Caco-2 (cell line): ENCODE results near the gene GATAD2B. TPM values are rescaled to one million over a fixed set of nuclear protein-coding genes. Genes with fewer than 3 reads are reported as not detected.
A peak's percentile ranks its signal among the peaks of the same experiment; 100 is the strongest.

Source experiments
- BruUV-seq: library from RNA; stranded (reverse); fragments of 400-500 nt; replicated peaks from 2 replicates; lab custom pipeline; 2021; lab: Mats Ljungman, UMichigan
- CTCF ChIA-PET: fragments of 300-600 bp; sonication (Branson Sonifier 250); formaldehyde crosslinking; loops from one replicate; lab custom pipeline; 2022; ENCODE audit warnings: antibody characterized with exemption; lab: Charles Lee
- POLR2A ChIA-PET: fragments of 300-600 bp; sonication (Branson Sonifier 250); formaldehyde crosslinking; loops from one replicate; lab custom pipeline; 2022; ENCODE audit warnings: antibody characterized with exemption; lab: Charles Lee
- DNase-seq, 2 experiments: peaks; one replicate each; pipeline versions ENCODE4 v3.0.0 to v3.0.0-alpha.2; 2020 to 2022
- H3K27me3 ChIP-seq: replicated peaks from 2 replicates; pipeline ENCODE4 v1.6.0; 2011; ENCODE audit warnings: low read length; ENCODE audit not compliant: control insufficient read depth, insufficient read depth
- H3K36me3 ChIP-seq: 2 replicates; pipeline ENCODE4 v1.5.1; 2011; ENCODE audit warnings: low read length; ENCODE audit not compliant: control insufficient read depth, insufficient read depth
- H3K4me1 ChIP-seq: fragments of 250-450 bp; sonication (Bioruptor Pico); 2 replicates; pipeline ENCODE4 v1.5.1; 2020; ENCODE audit warnings: mild to moderate bottlenecking
- H3K4me3 ChIP-seq: 2 replicates; pipeline ENCODE4 v1.5.1; 2011; ENCODE audit warnings: low read depth, mild to moderate bottlenecking, control low read depth, low read length
- H3K9me3 ChIP-seq: fragments of 250-450 bp; sonication (Bioruptor Pico); 2 replicates; pipeline ENCODE4 v1.5.1; 2020; ENCODE audit warnings: mild to moderate bottlenecking, moderate library complexity
- H3K27ac Mint-ChIP-seq: one replicate; pipeline ENCODE4 v1.8.0; 2022; ENCODE audit warnings: mixed read lengths; ENCODE audit not compliant: unreplicated experiment
- H3K27me3 Mint-ChIP-seq: one replicate; pipeline ENCODE4 v1.8.0; 2022; ENCODE audit warnings: mixed read lengths; ENCODE audit not compliant: insufficient read depth, unreplicated experiment
- H3K36me3 Mint-ChIP-seq: one replicate; pipeline ENCODE4 v1.8.0; 2022; ENCODE audit warnings: mild to moderate bottlenecking, mixed read lengths; ENCODE audit not compliant: insufficient read depth, unreplicated experiment
- H3K4me1 Mint-ChIP-seq: one replicate; pipeline ENCODE4 v1.8.0; 2022; ENCODE audit warnings: low read depth, mixed read lengths; ENCODE audit not compliant: unreplicated experiment
- H3K4me3 Mint-ChIP-seq: one replicate; pipeline ENCODE4 v1.8.0; 2022; ENCODE audit warnings: mild to moderate bottlenecking, moderate library complexity, mixed read lengths; ENCODE audit not compliant: unreplicated experiment
- H3K9me3 Mint-ChIP-seq: one replicate; pipeline ENCODE4 v1.8.0; 2022; ENCODE audit warnings: mixed read lengths; ENCODE audit not compliant: unreplicated experiment
- intact Hi-C: fragments of 100-400 bp; cut with micrococcal nuclease; formaldehyde crosslinking; loops from one replicate; pipeline ENCODE4 v1.10.0; 2022; ENCODE audit not compliant: unreplicated experiment
- total RNA-seq: library from RNA; stranded (reverse); gene quantifications from 2 replicates; pipeline ENCODE4 v1.2.3, GENCODE V29; 2022
- TF ChIP-seq, protein P1 (sequence below), 2 experiments: fragments of 200-600 bp in 1 of 2; IDR thresholded peaks; 1 replicate in 1 of 2; 2 replicates in 1 of 2; pipeline versions ENCODE4 v1.5.1 to v1.8.0; 2011 to 2022; ENCODE audit warnings: antibody characterized with exemption in 1 of 2, control low read depth in 1 of 2, inconsistent platforms in 1 of 2, low read depth in 1 of 2, low read length in 1 of 2, mild to moderate bottlenecking in 1 of 2, moderate library complexity in 1 of 2; ENCODE audit not compliant: insufficient read depth in 1 of 2, severe bottlenecking in 1 of 2, unreplicated experiment in 1 of 2

The GATAD2B gene
- total RNA-seq, 1 experiment from 2014 or later: 38.0 TPM

DNA sequence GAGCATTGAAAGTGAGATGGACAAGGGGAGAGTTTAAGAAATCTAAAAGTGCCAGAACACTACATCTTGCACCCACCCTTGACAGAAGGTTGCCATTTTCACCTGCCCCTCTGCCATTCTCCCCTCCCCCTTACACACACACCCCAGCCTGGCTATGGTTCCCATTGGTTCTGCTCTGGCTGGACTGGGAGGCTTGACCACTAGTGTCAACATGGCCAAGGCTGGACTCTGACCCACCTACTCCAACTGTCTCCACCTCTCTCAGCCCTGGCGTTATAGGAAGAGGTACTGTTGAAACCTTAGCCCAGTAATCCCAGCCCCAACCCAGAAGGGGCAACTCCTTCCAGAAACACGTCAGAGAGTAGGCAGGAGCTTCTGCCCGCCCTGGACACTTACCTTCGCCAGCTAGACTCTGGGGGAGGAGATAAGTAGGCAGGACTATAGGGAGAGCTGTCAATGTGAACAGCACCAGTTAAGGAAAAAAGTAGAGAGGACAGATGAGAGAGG, 31.1 kb upstream of the GATAD2B start:
- Histone ChIP-seq H3K27me3 (no peaks in the 10 kb centered on the region), H3K4me1 (peaks cover 22% of the 10 kb centered on the region), H3K4me3 (no peak overlapping the region), H3K9me3 (no peaks in the 10 kb centered on the region), H3K36me3 (peaks cover 6% of the 10 kb centered on the region)
- H3K27me3 Mint-ChIP-seq: no peaks in the 10 kb centered on the region
- intact Hi-C loops: no loop called here
- no peaks in the 10 kb centered on the region for H3K9me3 Mint-ChIP-seq
- DNase-seq: peak in 1 of 2 experiments; percentile 47
- CTCF ChIA-PET: no interaction called here
- TF ChIP-seq, protein P1, sequence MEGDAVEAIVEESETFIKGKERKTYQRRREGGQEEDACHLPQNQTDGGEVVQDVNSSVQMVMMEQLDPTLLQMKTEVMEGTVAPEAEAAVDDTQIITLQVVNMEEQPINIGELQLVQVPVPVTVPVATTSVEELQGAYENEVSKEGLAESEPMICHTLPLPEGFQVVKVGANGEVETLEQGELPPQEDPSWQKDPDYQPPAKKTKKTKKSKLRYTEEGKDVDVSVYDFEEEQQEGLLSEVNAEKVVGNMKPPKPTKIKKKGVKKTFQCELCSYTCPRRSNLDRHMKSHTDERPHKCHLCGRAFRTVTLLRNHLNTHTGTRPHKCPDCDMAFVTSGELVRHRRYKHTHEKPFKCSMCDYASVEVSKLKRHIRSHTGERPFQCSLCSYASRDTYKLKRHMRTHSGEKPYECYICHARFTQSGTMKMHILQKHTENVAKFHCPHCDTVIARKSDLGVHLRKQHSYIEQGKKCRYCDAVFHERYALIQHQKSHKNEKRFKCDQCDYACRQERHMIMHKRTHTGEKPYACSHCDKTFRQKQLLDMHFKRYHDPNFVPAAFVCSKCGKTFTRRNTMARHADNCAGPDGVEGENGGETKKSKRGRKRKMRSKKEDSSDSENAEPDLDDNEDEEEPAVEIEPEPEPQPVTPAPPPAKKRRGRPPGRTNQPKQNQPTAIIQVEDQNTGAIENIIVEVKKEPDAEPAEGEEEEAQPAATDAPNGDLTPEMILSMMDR (IDR thresholded peaks at IDR 0.05; ENCODE audit: insufficient read depth in 1 of 2, low read depth in 1 of 2, low read length in 1 of 2, severe bottlenecking in 1 of 2, unreplicated experiment in 1 of 2): no peak
- peak overlapping the region; percentile 6 for H3K4me3 Mint-ChIP-seq
- peak overlapping the region; percentile 21 for H3K27ac Mint-ChIP-seq
- POLR2A ChIA-PET: interaction anchor here (1.4 kb wide), 1 partner anchor 24 kb away, joined by 4 read pairs; the partner anchor contains the start of gene JTB
- peaks cover 21% of the 10 kb centered on the region for H3K4me1 Mint-ChIP-seq
- no TSS peak for BruUV-seq
- H3K36me3 Mint-ChIP-seq: peaks cover 50% of the 10 kb centered on the region

DNA sequence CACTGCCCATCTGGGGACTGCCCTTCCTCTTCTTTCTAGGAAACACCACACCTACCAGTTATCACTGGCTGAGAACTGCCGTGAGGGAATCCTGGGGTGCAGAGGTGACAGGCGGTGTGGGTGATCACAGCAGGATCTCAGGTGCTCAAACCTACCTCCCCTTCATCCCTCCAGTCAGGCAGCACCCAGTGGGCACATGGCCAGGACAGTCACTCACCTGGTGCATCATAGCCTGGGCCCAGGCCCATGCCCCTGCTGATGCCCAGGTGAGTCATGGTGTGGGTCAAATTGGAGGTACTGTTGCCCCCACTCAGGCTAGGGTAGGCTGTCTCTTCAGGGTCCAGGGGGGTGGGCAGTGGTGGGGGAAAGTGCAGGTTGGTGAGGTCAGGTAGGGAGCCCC, 29.0 kb upstream of the GATAD2B start:
- Histone ChIP-seq H3K27me3 (no peaks in the 10 kb centered on the region), H3K4me3 (no peak overlapping the region), H3K4me1 (peaks cover 20% of the 10 kb centered on the region), H3K9me3 (no peaks in the 10 kb centered on the region), H3K36me3 (peaks cover 6% of the 10 kb centered on the region)
- CTCF ChIA-PET: no interaction called here
- TF ChIP-seq, protein P1 (IDR thresholded peaks at IDR 0.05; ENCODE audit: insufficient read depth in 1 of 2, low read depth in 1 of 2, low read length in 1 of 2, severe bottlenecking in 1 of 2, unreplicated experiment in 1 of 2): no peak
- Mint-ChIP-seq H3K4me1 (peaks cover 19% of the 10 kb centered on the region), H3K27ac (no peak overlapping the region), H3K27me3 (no peaks in the 10 kb centered on the region), H3K9me3 (no peaks in the 10 kb centered on the region), H3K4me3 (no peak overlapping the region), H3K36me3 (peaks cover 51% of the 10 kb centered on the region)
- no TSS peak for BruUV-seq
- no peak for DNase-seq
- POLR2A ChIA-PET: no interaction called here
- intact Hi-C loops: no loop called here

DNA sequence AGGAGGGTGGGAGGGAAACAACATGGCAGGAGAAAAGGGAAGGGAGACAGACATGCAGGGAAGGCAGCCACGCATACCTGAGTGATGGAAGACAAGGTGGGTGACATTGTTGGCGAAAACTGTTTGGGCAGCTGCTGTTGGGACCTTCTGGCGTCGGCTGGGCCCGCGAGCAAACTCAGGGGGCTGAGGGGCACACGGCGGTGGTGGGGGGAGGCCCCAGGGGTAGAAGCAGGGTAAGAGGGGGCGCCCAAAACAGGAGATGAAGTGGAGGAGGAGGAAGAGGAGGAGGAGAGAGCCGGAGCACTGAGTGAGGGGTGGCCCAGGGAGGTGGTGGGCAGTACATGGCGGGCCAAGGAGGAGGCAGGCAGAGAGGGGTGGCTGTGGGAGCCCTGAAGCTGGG, 28.4 kb upstream of the GATAD2B start:
- H3K9me3 Mint-ChIP-seq: no peaks in the 10 kb centered on the region
- no peaks in the 10 kb centered on the region for H3K27me3 ChIP-seq
- H3K4me3 ChIP-seq: no peak overlapping the region
- H3K36me3 Mint-ChIP-seq: peaks cover 52% of the 10 kb centered on the region
- DNase-seq: no peak
- no peak overlapping the region for H3K4me3 Mint-ChIP-seq
- no peaks in the 10 kb centered on the region for H3K27me3 Mint-ChIP-seq
- peaks cover 6% of the 10 kb centered on the region for H3K36me3 ChIP-seq
- ChIA-PET POLR2A (no interaction called here), CTCF (no interaction called here)
- peaks cover 17% of the 10 kb centered on the region for H3K4me1 ChIP-seq
- no peak overlapping the region for H3K27ac Mint-ChIP-seq
- no peaks in the 10 kb centered on the region for H3K9me3 ChIP-seq
- H3K4me1 Mint-ChIP-seq: peaks cover 21% of the 10 kb centered on the region
- no TSS peak for BruUV-seq
- intact Hi-C loops: no loop called here
- TF ChIP-seq, protein P1 (IDR thresholded peaks at IDR 0.05; ENCODE audit: insufficient read depth in 1 of 2, low read depth in 1 of 2, low read length in 1 of 2, severe bottlenecking in 1 of 2, unreplicated experiment in 1 of 2): no peak
